AG04450 (cell line): ENCODE measurements around the gene EXOC6B. TPM values are rescaled to one million over a fixed set of nuclear protein-coding genes. Genes with fewer than 3 reads are reported as not detected.

Experiments used
- CTCF ChIA-PET: fragments of 300-600, 350-600 bp; formaldehyde crosslinking; extraction: SDS; loops from one replicate; lab custom pipeline; 2022; ENCODE audit warnings: antibody characterized with exemption, inconsistent platforms; lab: Charles Lee
- POLR2A ChIA-PET: fragments of 350-600 bp; formaldehyde crosslinking; extraction: SDS; loops from one replicate; lab custom pipeline; 2021; ENCODE audit warnings: antibody characterized with exemption, inconsistent platforms; lab: Yijun Ruan, JAX
- DNase-seq: peaks from one replicate; pipeline ENCODE4 v3.0.0-alpha.2; 2011; ENCODE audit warnings: low read depth, low spot score
- H3K27ac ChIP-seq: one replicate; pipeline ENCODE4 v1.5.1; 2012; ENCODE audit warnings: low read depth, low read length, control low read depth
- H3K27me3 ChIP-seq: one replicate; pipeline ENCODE4 v1.6.0; 2012; ENCODE audit warnings: low read length; ENCODE audit not compliant: control insufficient read depth, insufficient read depth
- H3K4me3 ChIP-seq: 2 replicates; pipeline ENCODE4 v1.5.1; 2011; ENCODE audit warnings: mild to moderate bottlenecking, low read depth, low read length, control low read depth
- H3K9me3 ChIP-seq: 2 replicates; pipeline ENCODE4 v1.5.1; 2012; ENCODE audit warnings: low read length; ENCODE audit not compliant: control insufficient read depth, insufficient read depth
- polyA plus RNA-seq: library from polyadenylated mRNA; depleted of rRNA; stranded (reverse); fragments of >200 nt; gene quantifications from 2 replicates; pipeline ENCODE4 v1.2.3, GENCODE V29; 2011
- TF ChIP-seq, protein P1 (sequence below): IDR thresholded peaks from 2 replicates; pipeline ENCODE4 v1.5.1; 2011; ENCODE audit warnings: low read depth, low read length, control low read depth, inconsistent platforms

EXOC6B gene
- polyA plus RNA-seq, 1 experiment: 28.7 TPM

DNA sequence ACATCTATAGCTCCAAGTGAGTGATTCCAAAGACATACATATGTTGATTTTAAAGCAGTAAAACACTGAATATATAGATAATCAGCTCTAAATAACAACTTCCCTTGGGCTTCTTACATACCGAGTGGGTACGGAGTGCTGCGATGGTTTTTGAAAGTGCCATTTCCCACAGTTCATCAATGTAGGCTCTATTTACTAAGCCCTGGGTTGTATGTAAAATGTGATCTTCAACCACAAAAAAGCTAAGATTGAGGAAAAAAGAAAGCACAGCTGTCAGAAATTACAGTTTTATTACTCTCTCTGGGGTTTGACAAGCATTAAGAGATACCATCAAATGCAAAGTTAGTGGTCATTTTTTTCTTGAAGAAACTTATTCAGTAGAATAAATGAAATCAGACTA is 312.8 kb downstream of the EXOC6B start:
- Histone ChIP-seq H3K27me3 (no peaks in the 10 kb centered on the region), H3K9me3 (no peaks in the 10 kb centered on the region), H3K27ac (no peak overlapping the region), H3K4me3 (no peak overlapping the region)
- ChIA-PET POLR2A (no interaction called here), CTCF (interaction anchor here (1.3 kb wide), 1 partner anchor 9 kb away, joined by 3 read pairs; no protein-coding TSS in a partner anchor)
- DNase-seq: no peak
- TF ChIP-seq, protein P1, sequence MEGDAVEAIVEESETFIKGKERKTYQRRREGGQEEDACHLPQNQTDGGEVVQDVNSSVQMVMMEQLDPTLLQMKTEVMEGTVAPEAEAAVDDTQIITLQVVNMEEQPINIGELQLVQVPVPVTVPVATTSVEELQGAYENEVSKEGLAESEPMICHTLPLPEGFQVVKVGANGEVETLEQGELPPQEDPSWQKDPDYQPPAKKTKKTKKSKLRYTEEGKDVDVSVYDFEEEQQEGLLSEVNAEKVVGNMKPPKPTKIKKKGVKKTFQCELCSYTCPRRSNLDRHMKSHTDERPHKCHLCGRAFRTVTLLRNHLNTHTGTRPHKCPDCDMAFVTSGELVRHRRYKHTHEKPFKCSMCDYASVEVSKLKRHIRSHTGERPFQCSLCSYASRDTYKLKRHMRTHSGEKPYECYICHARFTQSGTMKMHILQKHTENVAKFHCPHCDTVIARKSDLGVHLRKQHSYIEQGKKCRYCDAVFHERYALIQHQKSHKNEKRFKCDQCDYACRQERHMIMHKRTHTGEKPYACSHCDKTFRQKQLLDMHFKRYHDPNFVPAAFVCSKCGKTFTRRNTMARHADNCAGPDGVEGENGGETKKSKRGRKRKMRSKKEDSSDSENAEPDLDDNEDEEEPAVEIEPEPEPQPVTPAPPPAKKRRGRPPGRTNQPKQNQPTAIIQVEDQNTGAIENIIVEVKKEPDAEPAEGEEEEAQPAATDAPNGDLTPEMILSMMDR: no peak

DNA sequence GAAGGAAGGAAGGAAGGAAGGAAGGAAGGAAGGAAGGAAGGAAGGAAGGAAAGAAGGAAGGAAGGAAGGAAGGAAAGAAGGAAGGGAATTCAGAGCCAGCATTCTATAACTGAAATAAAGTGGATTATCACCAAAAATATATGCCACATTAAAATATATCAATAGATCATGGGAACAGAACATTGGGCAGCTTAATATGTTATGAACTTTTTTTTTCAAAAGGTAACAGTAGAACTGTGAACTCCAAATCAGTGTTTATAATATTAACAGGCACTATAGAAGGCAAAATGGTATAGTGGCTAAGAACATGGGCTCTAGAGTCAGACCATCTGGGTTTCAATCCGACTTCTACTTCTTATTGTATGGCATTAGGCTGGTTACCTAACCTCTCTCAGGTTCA is 313.5 kb downstream of the EXOC6B start:
- ChIA-PET CTCF (interaction anchor here (1.3 kb wide), 1 partner anchor 9 kb away, joined by 3 read pairs; no protein-coding TSS in a partner anchor), POLR2A (no interaction called here)
- no peaks in the 10 kb centered on the region for H3K27me3 ChIP-seq
- H3K27ac ChIP-seq: no peak overlapping the region
- no peak for DNase-seq
- no peaks in the 10 kb centered on the region for H3K9me3 ChIP-seq
- TF ChIP-seq, protein P1: no peak
- H3K4me3 ChIP-seq: no peak overlapping the region

DNA sequence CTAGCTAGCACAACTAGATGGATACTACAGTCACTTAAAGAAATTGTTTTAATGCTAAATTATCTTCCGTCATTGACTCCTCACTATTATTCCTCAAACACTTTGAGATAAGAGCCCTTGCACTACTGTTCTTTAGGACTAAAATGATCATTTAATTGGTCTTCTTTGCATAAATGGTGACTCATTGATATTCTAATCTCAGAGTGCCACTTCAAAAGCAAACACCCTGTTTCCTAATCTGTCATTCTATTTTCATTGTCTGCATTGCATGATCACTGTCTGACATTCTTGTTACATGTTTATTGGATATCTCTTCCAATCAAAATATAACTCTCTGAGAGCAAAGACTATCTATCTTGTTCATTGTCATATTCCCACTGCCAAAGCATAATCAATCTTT is 313.9 kb downstream of the EXOC6B start:
- CTCF ChIA-PET: no interaction called here
- DNase-seq: no peak
- Histone ChIP-seq H3K9me3 (no peaks in the 10 kb centered on the region), H3K27me3 (no peaks in the 10 kb centered on the region), H3K27ac (no peak overlapping the region), H3K4me3 (no peak overlapping the region)
- TF ChIP-seq, protein P1: no peak
- POLR2A ChIA-PET: no interaction called here

DNA sequence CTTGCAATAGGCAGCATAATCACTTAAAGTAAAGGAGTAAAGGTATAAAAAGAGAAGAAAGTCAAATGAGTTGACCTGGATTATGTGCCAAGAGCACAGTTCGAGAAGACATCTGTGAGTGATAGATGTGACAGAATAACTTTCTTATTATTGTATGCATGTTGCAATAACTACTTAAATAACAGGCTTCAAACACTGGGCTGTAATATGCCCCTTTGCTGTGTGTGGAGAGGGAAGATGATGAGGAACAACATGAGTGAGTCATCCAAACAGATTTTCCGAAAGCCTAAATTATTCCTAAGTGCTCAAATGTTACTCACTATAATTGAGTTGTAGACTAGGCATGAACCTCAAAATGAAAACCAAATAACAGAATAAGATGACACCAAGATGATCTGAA is 328.1 kb downstream of the EXOC6B start:
- peak; percentile 6 for DNase-seq
- CTCF ChIA-PET: no interaction called here
- Histone ChIP-seq H3K9me3 (no peaks in the 10 kb centered on the region), H3K27me3 (no peaks in the 10 kb centered on the region), H3K4me3 (no peak overlapping the region), H3K27ac (no peak overlapping the region)
- TF ChIP-seq, protein P1: no peak
- POLR2A ChIA-PET: no interaction called here

DNA sequence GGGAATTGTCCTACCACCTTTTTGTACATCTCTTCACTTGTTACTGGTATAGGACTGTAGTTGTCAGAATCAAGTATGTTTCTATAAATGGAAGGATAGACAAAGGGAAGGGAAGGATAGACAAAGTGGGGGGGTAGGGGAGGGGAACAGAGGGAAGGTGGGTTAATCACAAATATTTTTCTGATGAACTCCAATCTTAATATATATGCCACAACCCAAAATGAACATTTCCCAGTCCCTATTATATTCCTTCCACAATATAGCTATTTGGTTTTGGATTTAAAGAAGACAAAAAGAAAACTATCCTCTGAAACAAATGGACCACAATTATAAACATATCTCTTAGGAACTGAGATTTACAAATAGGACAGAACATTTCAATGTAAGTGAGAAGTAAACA is 329.4 kb downstream of the EXOC6B start:
- Histone ChIP-seq H3K27ac (no peak overlapping the region), H3K4me3 (no peak overlapping the region), H3K9me3 (no peaks in the 10 kb centered on the region), H3K27me3 (no peaks in the 10 kb centered on the region)
- DNase-seq: no peak
- ChIA-PET CTCF (no interaction called here), POLR2A (no interaction called here)
- TF ChIP-seq, protein P1: no peak
